Measurements from ENCODE around the gene NOS1AP. TPM values are rescaled to one million over a fixed set of nuclear protein-coding genes. Genes with fewer than 3 reads are reported as not detected.
"Not testable (repeated sequence)": the region's sequence is repeated elsewhere in the genome, so short reads cannot be mapped to it uniquely, and the experiment has no call there.

NOS1AP gene
- total and polyA plus RNA-seq, 9 donors, result 0.50 to 4.4 (median 1.5) TPM

- Histone ChIP-seq H3K9me3 (no peaks in the 10 kb centered on the region), H3K27ac (no peak overlapping the region), H3K27me3 (no peaks in the 10 kb centered on the region), H3K36me3 (no peaks in the 10 kb centered on the region), H3K4me3 (no peak overlapping the region), H3K4me1 (ENCODE audit: insufficient read depth) (no peaks in the 10 kb centered on the region)
- WGBS, 3 donors, result 59 to 67% (median 66%) methylated on average over 3 of the region's 3 CpGs
- no peak for TF ChIP-seq EP300 (IDR thresholded peaks at IDR 0.05)
- TF ChIP-seq POLR2A (IDR thresholded peaks at IDR 0.05), result no peak
- TF ChIP-seq CTCF (IDR thresholded peaks at IDR 0.05), result no peak
- intact Hi-C loops (cut with DNase I), result no loop called here
- DNase-seq, result no peak
Observed at GRCh38 chr1:162171111-162171510, 101.6 kb downstream of the NOS1AP start.

- H3K36me3 ChIP-seq, result no peaks in the 10 kb centered on the region
- H3K9me3 ChIP-seq, result no peaks in the 10 kb centered on the region
- H3K27me3 ChIP-seq, result no peaks in the 10 kb centered on the region
- WGBS, 3 donors, result 94 to 95% (median 94%) methylated on average over 2 of the region's 2 CpGs
- no peak for TF ChIP-seq POLR2A (IDR thresholded peaks at IDR 0.05)
- TF ChIP-seq EP300 (IDR thresholded peaks at IDR 0.05), result no peak
- TF ChIP-seq CTCF (IDR thresholded peaks at IDR 0.05), result no peak
- no peaks in the 10 kb centered on the region for H3K4me1 ChIP-seq (ENCODE audit: insufficient read depth)
- intact Hi-C loops (cut with DNase I), result no loop called here
- no peak overlapping the region for H3K27ac ChIP-seq
- H3K4me3 ChIP-seq, result no peak overlapping the region
- no peak for DNase-seq
Observed at GRCh38 chr1:162172311-162173102, 103.0 kb downstream of the NOS1AP start.

- H3K9me3 ChIP-seq; DNase-seq; H3K4me3 ChIP-seq; H3K4me1 ChIP-seq (ENCODE audit: insufficient read depth); H3K36me3 ChIP-seq; intact Hi-C loops (cut with DNase I); H3K27ac ChIP-seq; H3K27me3 ChIP-seq: not testable (repeated sequence)
- 96 to 100% (median 96%) methylated on average over 1 of the region's 1 CpG for WGBS, 3 donors
Observed at GRCh38 chr1:162173607-162174006, 104.1 kb downstream of the NOS1AP start.

GRCh38 chr1:162174027-162174426 is 104.5 kb downstream of the NOS1AP start:
- 96 to 100% (median 100%) methylated on average over 2 of the region's 4 CpGs for WGBS, 3 donors
- intact Hi-C loops (cut with DNase I), result not testable (repeated sequence)

GRCh38 chr1:162175379-162176081 is 106.0 kb downstream of the NOS1AP start:
- H3K27ac ChIP-seq, result no peak overlapping the region
- no peaks in the 10 kb centered on the region for H3K9me3 ChIP-seq
- no peaks in the 10 kb centered on the region for H3K4me1 ChIP-seq (ENCODE audit: insufficient read depth)
- no peak for TF ChIP-seq CTCF (IDR thresholded peaks at IDR 0.05)
- TF ChIP-seq EP300 (IDR thresholded peaks at IDR 0.05), result no peak
- TF ChIP-seq POLR2A (IDR thresholded peaks at IDR 0.05), result no peak
- H3K4me3 ChIP-seq, result no peak overlapping the region
- no peak for DNase-seq
- WGBS, 3 donors, result 17 to 30% (median 21%) methylated on average over 9 of the region's 9 CpGs
- H3K36me3 ChIP-seq, result no peaks in the 10 kb centered on the region
- no peaks in the 10 kb centered on the region for H3K27me3 ChIP-seq
- intact Hi-C loops (cut with DNase I), result no loop called here

More at GRCh38 chr1:162174027-162174426, 104.5 kb downstream of the NOS1AP start:
- not testable (repeated sequence) for H3K4me3 ChIP-seq; H3K27ac ChIP-seq; H3K9me3 ChIP-seq; H3K4me1 ChIP-seq (ENCODE audit: insufficient read depth); DNase-seq; H3K27me3 ChIP-seq; H3K36me3 ChIP-seq

All from ovary (tissue), 9 donors.